PFSK-1 (cell line): ENCODE data around the gene STAB1.

Experiments
- FOXP2 ChIP-seq: optimal IDR thresholded peaks from 2 replicates; pipeline ENCODE3; 2011; ENCODE audit warnings: borderline replicate concordance, control low read depth, inconsistent platforms; ENCODE audit not compliant: insufficient read depth; ENCODE audit errors: extremely low read length, extremely low read depth
- POLR2AphosphoS5 ChIP-seq: IDR thresholded peaks from 2 replicates; pipeline ENCODE4 v1.6.1; 2012; ENCODE audit warnings: low read depth, mild to moderate bottlenecking, control low read depth, low read length, moderate library complexity
- REST ChIP-seq, 2 experiments: IDR thresholded peaks; 2 replicates each; pipeline versions ENCODE4 v1.6.1 to v1.8.0; 2011 to 2012; ENCODE audit warnings: low read depth in 2 of 2, low read length in 2 of 2, control low read depth in 1 of 2, inconsistent platforms in 1 of 2, mild to moderate bottlenecking in 1 of 2, moderate library complexity in 1 of 2; ENCODE audit not compliant: insufficient read depth in 1 of 2
- SIN3A ChIP-seq: IDR thresholded peaks from 2 replicates; pipeline ENCODE4 v1.6.1; 2012; ENCODE audit warnings: mild to moderate bottlenecking, low read length, moderate library complexity, borderline replicate concordance; ENCODE audit not compliant: insufficient read depth
- TAF1 ChIP-seq: IDR thresholded peaks from 2 replicates; pipeline ENCODE4 v1.6.1; 2012; ENCODE audit warnings: low read length, control low read depth, borderline replicate concordance; ENCODE audit not compliant: insufficient read depth

The STAB1 gene

GRCh38 chr3:52537726-52538421 is 42.7 kb downstream of the STAB1 start:
- TF ChIP-seq REST (IDR thresholded peaks at IDR 0.05; ENCODE audit: insufficient read depth in 1 of 2, low read depth in 2 of 2, low read length in 2 of 2) (no peak), TAF1 (no peak), SIN3A (no peak), POLR2AphosphoS5 (no peak), FOXP2 (no peak)

GRCh38 chr3:52539010-52539653 is 44.0 kb downstream of the STAB1 start:
- TF ChIP-seq TAF1: no peak

- TF ChIP-seq SIN3A: no peak
- TF ChIP-seq TAF1: no peak
- TF ChIP-seq FOXP2: no peak
- no peak for TF ChIP-seq REST (IDR thresholded peaks at IDR 0.05; ENCODE audit: insufficient read depth in 1 of 2, low read depth in 2 of 2, low read length in 2 of 2)
- no peak for TF ChIP-seq POLR2AphosphoS5
These were observed 45.9 kb downstream of the STAB1 start for GRCh38 chr3:52541050-52541449.

- TF ChIP-seq POLR2AphosphoS5 (no peak), REST (IDR thresholded peaks at IDR 0.05; ENCODE audit: insufficient read depth in 1 of 2, low read depth in 2 of 2, low read length in 2 of 2) (no peak), TAF1 (no peak), FOXP2 (no peak), SIN3A (no peak)
These were observed 49.8 kb downstream of the STAB1 start for GRCh38 chr3:52544937-52545336.

GRCh38 chr3:52546111-52546901 is 51.2 kb downstream of the STAB1 start:
- no peak for TF ChIP-seq SIN3A

- TF ChIP-seq POLR2AphosphoS5 (no peak), SIN3A (no peak), TAF1 (no peak), FOXP2 (no peak), REST (IDR thresholded peaks at IDR 0.05; ENCODE audit: insufficient read depth in 1 of 2, low read depth in 2 of 2, low read length in 2 of 2) (no peak)
These were observed 52.0 kb downstream of the STAB1 start for GRCh38 chr3:52547143-52547542.
